ENCODE measurements around the gene PHF2.

GRCh38 chr9:93664549-93665120 lies 88.3 kb downstream of the PHF2 start:
- TF ChIP-seq, protein P1, sequence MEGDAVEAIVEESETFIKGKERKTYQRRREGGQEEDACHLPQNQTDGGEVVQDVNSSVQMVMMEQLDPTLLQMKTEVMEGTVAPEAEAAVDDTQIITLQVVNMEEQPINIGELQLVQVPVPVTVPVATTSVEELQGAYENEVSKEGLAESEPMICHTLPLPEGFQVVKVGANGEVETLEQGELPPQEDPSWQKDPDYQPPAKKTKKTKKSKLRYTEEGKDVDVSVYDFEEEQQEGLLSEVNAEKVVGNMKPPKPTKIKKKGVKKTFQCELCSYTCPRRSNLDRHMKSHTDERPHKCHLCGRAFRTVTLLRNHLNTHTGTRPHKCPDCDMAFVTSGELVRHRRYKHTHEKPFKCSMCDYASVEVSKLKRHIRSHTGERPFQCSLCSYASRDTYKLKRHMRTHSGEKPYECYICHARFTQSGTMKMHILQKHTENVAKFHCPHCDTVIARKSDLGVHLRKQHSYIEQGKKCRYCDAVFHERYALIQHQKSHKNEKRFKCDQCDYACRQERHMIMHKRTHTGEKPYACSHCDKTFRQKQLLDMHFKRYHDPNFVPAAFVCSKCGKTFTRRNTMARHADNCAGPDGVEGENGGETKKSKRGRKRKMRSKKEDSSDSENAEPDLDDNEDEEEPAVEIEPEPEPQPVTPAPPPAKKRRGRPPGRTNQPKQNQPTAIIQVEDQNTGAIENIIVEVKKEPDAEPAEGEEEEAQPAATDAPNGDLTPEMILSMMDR (IDR thresholded peaks at IDR 0.05; ENCODE audit: insufficient read depth, low read length) = no peak
- TF ChIP-seq, protein P2, sequence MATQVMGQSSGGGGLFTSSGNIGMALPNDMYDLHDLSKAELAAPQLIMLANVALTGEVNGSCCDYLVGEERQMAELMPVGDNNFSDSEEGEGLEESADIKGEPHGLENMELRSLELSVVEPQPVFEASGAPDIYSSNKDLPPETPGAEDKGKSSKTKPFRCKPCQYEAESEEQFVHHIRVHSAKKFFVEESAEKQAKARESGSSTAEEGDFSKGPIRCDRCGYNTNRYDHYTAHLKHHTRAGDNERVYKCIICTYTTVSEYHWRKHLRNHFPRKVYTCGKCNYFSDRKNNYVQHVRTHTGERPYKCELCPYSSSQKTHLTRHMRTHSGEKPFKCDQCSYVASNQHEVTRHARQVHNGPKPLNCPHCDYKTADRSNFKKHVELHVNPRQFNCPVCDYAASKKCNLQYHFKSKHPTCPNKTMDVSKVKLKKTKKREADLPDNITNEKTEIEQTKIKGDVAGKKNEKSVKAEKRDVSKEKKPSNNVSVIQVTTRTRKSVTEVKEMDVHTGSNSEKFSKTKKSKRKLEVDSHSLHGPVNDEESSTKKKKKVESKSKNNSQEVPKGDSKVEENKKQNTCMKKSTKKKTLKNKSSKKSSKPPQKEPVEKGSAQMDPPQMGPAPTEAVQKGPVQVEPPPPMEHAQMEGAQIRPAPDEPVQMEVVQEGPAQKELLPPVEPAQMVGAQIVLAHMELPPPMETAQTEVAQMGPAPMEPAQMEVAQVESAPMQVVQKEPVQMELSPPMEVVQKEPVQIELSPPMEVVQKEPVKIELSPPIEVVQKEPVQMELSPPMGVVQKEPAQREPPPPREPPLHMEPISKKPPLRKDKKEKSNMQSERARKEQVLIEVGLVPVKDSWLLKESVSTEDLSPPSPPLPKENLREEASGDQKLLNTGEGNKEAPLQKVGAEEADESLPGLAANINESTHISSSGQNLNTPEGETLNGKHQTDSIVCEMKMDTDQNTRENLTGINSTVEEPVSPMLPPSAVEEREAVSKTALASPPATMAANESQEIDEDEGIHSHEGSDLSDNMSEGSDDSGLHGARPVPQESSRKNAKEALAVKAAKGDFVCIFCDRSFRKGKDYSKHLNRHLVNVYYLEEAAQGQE (IDR thresholded peaks at IDR 0.05; ENCODE audit: insufficient replicate concordance, low read depth) = no peak
- TF ChIP-seq SPI1 (IDR thresholded peaks at IDR 0.05; ENCODE audit: borderline replicate concordance, low read depth) = no peak
